AML-193 (cell line): Measurements from ENCODE around the gene KCNK7.
A peak's percentile ranks its signal among the peaks of the same experiment; 100 is the strongest.

Experiments used
- DNase-seq, 2 experiments: peaks; one replicate each; lab custom pipeline; 2025; lab: John Stamatoyannopoulos, UW

The KCNK7 gene

GRCh38 chr11:65557280-65558001 lies 38.2 kb downstream of the KCNK7 start:
- no peak for DNase-seq

- no peak for DNase-seq
Observed at GRCh38 chr11:65556470-65557279, 38.9 kb downstream of the KCNK7 start.

GRCh38 chr11:65555693-65556231 lies 39.8 kb downstream of the KCNK7 start:
- DNase-seq: peak; percentile 22 to 57

DNA sequence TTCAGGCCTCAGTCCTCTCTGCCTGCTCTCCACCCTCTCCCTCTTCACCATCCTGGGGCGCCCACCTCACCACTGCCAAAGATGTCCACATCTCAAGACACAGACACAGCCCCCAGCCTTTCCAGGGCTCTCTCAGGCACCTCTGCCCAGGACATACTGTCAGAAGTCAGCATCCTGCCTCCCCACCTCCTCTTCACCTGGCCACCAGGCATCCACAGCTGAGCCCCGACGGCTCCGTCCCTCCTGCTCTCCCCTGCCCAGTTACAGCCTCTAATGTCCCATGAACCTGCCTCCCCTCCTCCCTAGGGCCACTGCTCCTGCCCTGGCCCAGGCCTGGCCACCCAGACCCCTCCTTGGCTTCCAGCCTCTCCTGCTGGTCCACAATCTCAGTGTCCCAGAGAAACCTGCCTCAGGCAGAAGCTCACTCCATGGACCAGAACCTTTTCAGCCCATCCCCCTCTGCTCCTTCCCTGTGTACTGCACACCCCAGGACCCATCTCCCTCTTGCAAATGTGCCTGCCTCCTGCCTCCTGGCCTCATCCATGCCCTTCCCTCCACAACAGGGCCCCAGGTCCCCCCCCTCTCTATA lies 40.7 kb downstream of the KCNK7 start:
- no peak for DNase-seq

DNA sequence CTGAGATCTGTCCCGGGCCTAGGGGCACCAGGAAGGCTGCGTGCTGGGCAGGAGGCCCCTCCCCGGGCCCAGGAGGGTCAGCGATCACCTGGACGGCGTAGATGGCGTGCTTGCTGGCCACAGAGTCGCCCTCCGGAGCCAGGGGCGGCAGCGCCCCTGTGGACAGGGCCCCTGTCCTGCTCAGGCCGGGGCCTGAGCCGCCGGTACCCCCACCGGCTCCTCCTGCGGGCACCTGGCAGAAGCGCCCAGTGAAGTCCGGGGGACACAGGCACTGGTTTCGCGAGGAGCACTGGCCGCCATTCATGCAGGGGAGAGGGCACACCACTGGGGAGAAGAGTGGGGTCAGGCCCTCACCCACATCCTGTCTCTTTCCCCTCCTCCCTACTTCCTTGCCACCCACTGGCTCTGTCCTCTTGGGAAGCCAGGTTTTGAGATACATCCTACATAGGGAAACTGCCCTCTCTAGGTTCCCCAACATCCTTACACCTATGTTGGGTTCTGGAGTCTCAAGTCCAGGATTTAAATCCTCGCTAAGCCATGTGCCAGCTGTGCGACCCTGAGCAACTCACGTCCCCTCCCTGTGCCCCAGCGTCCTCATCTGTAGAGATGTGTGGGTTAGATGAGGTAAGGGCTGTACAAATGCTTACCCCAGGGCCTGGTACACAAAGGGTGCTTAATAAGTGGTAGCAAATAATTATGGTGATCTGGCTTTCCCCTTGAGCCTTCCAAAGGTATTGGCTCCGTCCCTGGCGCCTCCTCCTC lies 41.4 kb downstream of the KCNK7 start:
- no peak for DNase-seq

GRCh38 chr11:65553301-65554001 lies 42.1 kb downstream of the KCNK7 start:
- DNase-seq: peak; percentile 78 to 90

DNA sequence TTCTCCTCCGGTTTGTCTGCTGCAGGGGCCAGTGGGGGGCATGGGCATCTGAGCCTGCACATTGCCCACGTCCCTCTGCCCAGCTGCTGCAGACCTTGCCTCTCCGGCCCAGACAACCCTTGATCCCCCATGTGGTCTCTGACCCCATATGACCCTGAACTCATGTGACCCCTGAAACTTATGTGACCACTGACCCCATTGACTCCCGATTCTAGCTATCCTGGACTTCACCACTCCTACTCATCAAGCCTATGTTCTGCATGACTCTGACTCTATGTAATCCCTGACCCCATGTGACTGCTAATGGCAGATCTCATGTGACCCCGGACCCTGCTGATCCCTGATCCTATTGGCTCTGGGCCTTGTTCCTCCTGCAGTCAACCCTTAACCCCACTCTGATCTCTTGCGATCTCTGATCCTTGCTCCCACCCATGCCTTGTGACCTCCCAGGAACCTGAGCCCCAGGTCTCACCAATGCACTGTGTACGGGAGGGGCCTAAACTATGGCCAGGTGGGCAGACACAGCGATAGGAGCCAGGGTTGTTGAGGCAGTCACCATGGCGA lies 43.1 kb downstream of the KCNK7 start:
- no peak for DNase-seq

DNA sequence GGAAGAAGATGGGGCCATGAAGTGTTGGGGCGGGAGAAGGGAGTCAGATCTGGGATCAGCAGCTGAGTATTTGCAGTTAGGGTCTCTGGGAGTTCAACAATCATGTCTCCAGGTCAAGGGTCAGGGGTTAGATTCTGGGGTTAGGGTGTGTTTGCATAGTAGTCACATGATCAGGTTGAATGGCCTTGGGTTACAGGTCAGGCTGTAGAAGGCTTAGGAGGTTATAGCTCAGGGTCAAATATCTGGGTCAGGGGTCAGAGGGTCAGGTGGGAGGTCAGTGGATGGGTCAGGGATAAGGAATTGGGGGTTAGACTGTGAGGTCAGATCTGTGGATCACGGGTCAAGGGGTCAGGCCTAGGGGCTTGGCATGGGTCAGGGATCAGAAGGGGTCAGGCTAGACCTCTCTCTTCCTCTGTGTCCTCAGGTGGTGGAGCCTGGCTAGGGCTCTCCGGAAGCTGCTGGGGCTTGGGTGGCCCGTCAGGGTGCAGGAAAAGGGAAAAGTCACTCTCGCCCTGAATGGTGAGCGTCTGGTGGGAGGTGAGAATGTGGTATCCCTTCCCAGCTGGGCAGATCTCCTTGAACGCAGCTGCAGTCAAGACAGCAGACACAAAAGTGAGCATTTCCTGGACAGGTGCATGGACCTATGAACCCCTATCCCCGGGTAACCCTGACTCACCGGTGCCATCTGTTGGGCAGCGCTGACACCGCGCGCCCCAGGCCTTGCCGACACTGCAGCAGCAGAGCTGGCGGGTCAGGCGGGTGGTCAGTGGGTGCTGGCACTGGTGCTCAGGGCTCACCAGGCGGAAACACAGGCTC lies 43.8 kb downstream of the KCNK7 start:
- DNase-seq: peak; percentile 31 to 35

DNA sequence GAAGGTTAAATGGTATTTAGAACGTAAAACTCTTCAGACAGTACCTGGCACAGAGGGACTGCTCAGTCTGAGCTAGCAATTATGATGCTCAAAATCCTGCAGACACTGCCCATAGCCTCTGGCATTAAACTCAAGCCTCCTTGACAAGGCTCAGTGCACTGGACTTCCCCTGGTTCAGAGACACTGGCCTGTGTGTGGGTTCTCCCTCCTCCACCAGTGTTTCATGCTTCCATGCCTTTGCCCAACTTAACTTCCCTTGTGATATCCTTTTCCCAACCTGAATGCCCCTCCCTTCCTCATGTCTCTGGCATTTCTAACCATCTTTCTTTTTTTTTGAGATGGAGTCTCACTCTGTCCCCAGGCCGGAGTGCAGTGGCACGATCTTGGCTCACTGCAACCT lies 46.5 kb downstream of the KCNK7 start:
- DNase-seq: no peak

GRCh38 chr11:65548395-65548794 lies 47.2 kb downstream of the KCNK7 start:
- no peak for DNase-seq

- DNase-seq: no peak
Observed at GRCh38 chr11:65547446-65548125, 48.0 kb downstream of the KCNK7 start.

- DNase-seq: peak; percentile 67 to 69
Observed at GRCh38 chr11:65546217-65546958, 49.2 kb downstream of the KCNK7 start.

- no peak for DNase-seq
Observed at GRCh38 chr11:65545853-65546216, 49.8 kb downstream of the KCNK7 start.
